Sigmoid colon (tissue), 4 donors: ENCODE measurements around the gene CHMP1B.

Source experiments
- EP300 ChIP-seq, 4 donors: sonication (generic); formaldehyde crosslinking; IDR thresholded peaks; one replicate each; pipeline ENCODE4 v1.6.1; 2017; ENCODE audit warnings: antibody characterized with exemption in 4 of 4
- POLR2A ChIP-seq, 2 donors: fragments of 450-650 bp; IDR thresholded peaks; one replicate each; pipeline ENCODE4 v1.6.1; 2016; ENCODE audit warnings: antibody characterized with exemption in 2 of 2, mild to moderate bottlenecking in 2 of 2, moderate library complexity in 2 of 2
- POLR2AphosphoS5 ChIP-seq, 4 donors: sonication (generic); formaldehyde crosslinking; IDR thresholded peaks; one replicate each; pipeline ENCODE4 v1.6.1; 2017; ENCODE audit warnings: antibody characterized with exemption in 4 of 4
- TF ChIP-seq, protein P1 (sequence below), 4 experiments: fragments of 450-650 bp in 3 of 4; fragments of 200-600 bp in 1 of 4; IDR thresholded peaks; one replicate each; pipeline ENCODE4 v1.5.1; 2016 to 2019; ENCODE audit warnings: antibody characterized with exemption in 4 of 4, mild to moderate bottlenecking in 3 of 4, moderate library complexity in 2 of 4

DNA sequence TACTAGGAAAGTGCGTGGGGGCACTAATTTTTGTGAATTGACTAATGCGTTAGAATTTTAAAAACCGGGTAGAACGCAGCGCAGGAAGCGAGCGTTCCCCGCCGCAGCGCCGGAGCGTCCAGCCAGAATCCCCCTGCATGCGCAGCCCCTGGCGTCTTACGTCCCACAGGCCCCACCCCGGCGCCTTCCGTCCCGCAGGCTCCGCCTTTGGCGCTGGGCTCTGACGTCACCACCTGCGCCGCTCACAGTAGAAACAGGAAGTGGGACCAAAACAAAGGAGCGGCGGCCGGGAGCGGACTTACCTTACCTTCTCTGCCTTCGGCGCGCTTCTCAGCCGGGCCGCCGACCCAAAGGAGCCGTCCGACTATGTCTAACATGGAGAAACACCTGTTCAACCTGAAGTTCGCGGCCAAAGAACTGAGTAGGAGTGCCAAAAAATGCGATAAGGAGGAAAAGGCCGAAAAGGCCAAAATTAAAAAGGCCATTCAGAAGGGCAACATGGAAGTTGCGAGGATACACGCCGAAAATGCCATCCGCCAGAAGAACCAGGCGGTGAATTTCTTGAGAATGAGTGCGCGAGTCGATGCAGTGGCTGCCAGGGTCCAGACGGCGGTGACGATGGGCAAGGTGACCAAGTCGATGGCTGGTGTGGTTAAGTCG is at the start of gene CHMP1B:
- TF ChIP-seq EP300 (IDR thresholded peaks at IDR 0.05) (peak in 2 of 4 donors; percentile 59 to 86), POLR2A (IDR thresholded peaks at IDR 0.05) (peak; percentile 98 to 99), POLR2AphosphoS5 (IDR thresholded peaks at IDR 0.05) (peak; percentile 98 to 99 (median 99))
- TF ChIP-seq, protein P1, sequence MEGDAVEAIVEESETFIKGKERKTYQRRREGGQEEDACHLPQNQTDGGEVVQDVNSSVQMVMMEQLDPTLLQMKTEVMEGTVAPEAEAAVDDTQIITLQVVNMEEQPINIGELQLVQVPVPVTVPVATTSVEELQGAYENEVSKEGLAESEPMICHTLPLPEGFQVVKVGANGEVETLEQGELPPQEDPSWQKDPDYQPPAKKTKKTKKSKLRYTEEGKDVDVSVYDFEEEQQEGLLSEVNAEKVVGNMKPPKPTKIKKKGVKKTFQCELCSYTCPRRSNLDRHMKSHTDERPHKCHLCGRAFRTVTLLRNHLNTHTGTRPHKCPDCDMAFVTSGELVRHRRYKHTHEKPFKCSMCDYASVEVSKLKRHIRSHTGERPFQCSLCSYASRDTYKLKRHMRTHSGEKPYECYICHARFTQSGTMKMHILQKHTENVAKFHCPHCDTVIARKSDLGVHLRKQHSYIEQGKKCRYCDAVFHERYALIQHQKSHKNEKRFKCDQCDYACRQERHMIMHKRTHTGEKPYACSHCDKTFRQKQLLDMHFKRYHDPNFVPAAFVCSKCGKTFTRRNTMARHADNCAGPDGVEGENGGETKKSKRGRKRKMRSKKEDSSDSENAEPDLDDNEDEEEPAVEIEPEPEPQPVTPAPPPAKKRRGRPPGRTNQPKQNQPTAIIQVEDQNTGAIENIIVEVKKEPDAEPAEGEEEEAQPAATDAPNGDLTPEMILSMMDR (IDR thresholded peaks at IDR 0.05), result no peak
